Measurements from ENCODE around the gene OSBPL9.

Gene OSBPL9

GRCh38 chr1:51819810-51820209 is 202.9 kb downstream of the OSBPL9 start:
- TF ChIP-seq, protein P1, sequence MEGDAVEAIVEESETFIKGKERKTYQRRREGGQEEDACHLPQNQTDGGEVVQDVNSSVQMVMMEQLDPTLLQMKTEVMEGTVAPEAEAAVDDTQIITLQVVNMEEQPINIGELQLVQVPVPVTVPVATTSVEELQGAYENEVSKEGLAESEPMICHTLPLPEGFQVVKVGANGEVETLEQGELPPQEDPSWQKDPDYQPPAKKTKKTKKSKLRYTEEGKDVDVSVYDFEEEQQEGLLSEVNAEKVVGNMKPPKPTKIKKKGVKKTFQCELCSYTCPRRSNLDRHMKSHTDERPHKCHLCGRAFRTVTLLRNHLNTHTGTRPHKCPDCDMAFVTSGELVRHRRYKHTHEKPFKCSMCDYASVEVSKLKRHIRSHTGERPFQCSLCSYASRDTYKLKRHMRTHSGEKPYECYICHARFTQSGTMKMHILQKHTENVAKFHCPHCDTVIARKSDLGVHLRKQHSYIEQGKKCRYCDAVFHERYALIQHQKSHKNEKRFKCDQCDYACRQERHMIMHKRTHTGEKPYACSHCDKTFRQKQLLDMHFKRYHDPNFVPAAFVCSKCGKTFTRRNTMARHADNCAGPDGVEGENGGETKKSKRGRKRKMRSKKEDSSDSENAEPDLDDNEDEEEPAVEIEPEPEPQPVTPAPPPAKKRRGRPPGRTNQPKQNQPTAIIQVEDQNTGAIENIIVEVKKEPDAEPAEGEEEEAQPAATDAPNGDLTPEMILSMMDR (IDR thresholded peaks at IDR 0.05) = no peak
- H3K36me3 ChIP-seq = peaks cover 93% of the 10 kb centered on the region

GRCh38 chr1:51829058-51829457 is 212.2 kb downstream of the OSBPL9 start:
- Histone ChIP-seq H3K36me3 (peaks cover 88% of the 10 kb centered on the region), H3K27ac (no peak overlapping the region), H3K27me3 (no peaks in the 10 kb centered on the region), H3K4me3 (ENCODE audit: low read depth in 1 of 2, low read length in 1 of 2) (no peak overlapping the region), H3K4me1 (ENCODE audit: control insufficient read depth in 1 of 2, insufficient read depth in 1 of 2, low read depth in 1 of 2, low read length in 1 of 2) (no peaks in the 10 kb centered on the region), H3K9me3 (no peaks in the 10 kb centered on the region)
- TF ChIP-seq, protein P1 (IDR thresholded peaks at IDR 0.05) = no peak

More at GRCh38 chr1:51819810-51820209, 202.9 kb downstream of the OSBPL9 start:
- H3K4me1 ChIP-seq (ENCODE audit: control insufficient read depth in 1 of 2, insufficient read depth in 1 of 2, low read depth in 1 of 2, low read length in 1 of 2) = no peaks in the 10 kb centered on the region
- no peaks in the 10 kb centered on the region for H3K27me3 ChIP-seq
- H3K27ac ChIP-seq = no peak overlapping the region
- no peak overlapping the region for H3K4me3 ChIP-seq (ENCODE audit: low read depth in 1 of 2, low read length in 1 of 2)
- no peaks in the 10 kb centered on the region for H3K9me3 ChIP-seq

- Histone ChIP-seq H3K9me3 (no peaks in the 10 kb centered on the region), H3K36me3 (peaks cover 83% of the 10 kb centered on the region), H3K4me1 (ENCODE audit: control insufficient read depth in 1 of 2, insufficient read depth in 1 of 2, low read depth in 1 of 2, low read length in 1 of 2) (no peaks in the 10 kb centered on the region), H3K4me3 (ENCODE audit: low read depth in 1 of 2, low read length in 1 of 2) (no peak overlapping the region), H3K27ac (no peak overlapping the region), H3K27me3 (no peaks in the 10 kb centered on the region)
- TF ChIP-seq, protein P1 (IDR thresholded peaks at IDR 0.05) = no peak
These were observed 216.8 kb downstream of the OSBPL9 start for GRCh38 chr1:51833700-51834099.

- no peaks in the 10 kb centered on the region for H3K4me1 ChIP-seq (ENCODE audit: control insufficient read depth in 1 of 2, insufficient read depth in 1 of 2, low read depth in 1 of 2, low read length in 1 of 2)
- H3K27me3 ChIP-seq = no peaks in the 10 kb centered on the region
These were observed 220.4 kb downstream of the OSBPL9 start for GRCh38 chr1:51837243-51837642.

More at GRCh38 chr1:51837243-51837642, 220.4 kb downstream of the OSBPL9 start:
- Histone ChIP-seq H3K4me3 (ENCODE audit: low read depth in 1 of 2, low read length in 1 of 2) (no peak overlapping the region), H3K27ac (no peak overlapping the region), H3K9me3 (no peaks in the 10 kb centered on the region), H3K36me3 (peaks cover 70% of the 10 kb centered on the region)
- TF ChIP-seq, protein P1 (IDR thresholded peaks at IDR 0.05) = no peak
